Smooth muscle cell (in vitro differentiated cells): ENCODE results near the gene TBC1D32. TPM values are rescaled to one million over a fixed set of nuclear protein-coding genes. Genes with fewer than 3 reads are reported as not detected.

Experiments used
- DNase-seq: peaks from one replicate; lab custom pipeline; 2025; ENCODE audit not compliant: unreplicated experiment; lab: John Stamatoyannopoulos, UW
- H2AFZ ChIP-seq: fragments of 200-600 bp; sonication (generic); 2 replicates; pipeline ENCODE4 v1.6.0; 2016; ENCODE audit warnings: antibody characterized with exemption, low read depth, mild to moderate bottlenecking
- H3F3A ChIP-seq: fragments of 200-600 bp; sonication (generic); 2 replicates; pipeline ENCODE4 v1.6.0; 2017; ENCODE audit warnings: antibody characterized with exemption, low read depth
- H3K27ac ChIP-seq: fragments of 200-600 bp; sonication (generic); 2 replicates; pipeline ENCODE4 v1.5.1; 2016; ENCODE audit warnings: low read depth, mild to moderate bottlenecking
- H3K27me3 ChIP-seq: fragments of 200-600 bp; sonication (generic); 2 replicates; pipeline ENCODE4 v1.6.1; 2016; ENCODE audit warnings: low read depth, mild to moderate bottlenecking
- H3K36me3 ChIP-seq: fragments of 200-600 bp; sonication (generic); 2 replicates; pipeline ENCODE4 v1.5.1; 2016; ENCODE audit warnings: low read depth
- H3K4me1 ChIP-seq: fragments of 200-600 bp; sonication (generic); 2 replicates; pipeline ENCODE4 v1.5.1; 2016; ENCODE audit warnings: low read depth
- H3K4me2 ChIP-seq: fragments of 200-600 bp; sonication (generic); 2 replicates; pipeline ENCODE4 v1.6.0; 2016; ENCODE audit warnings: mild to moderate bottlenecking
- H3K4me3 ChIP-seq: fragments of 200-600 bp; sonication (generic); 2 replicates; pipeline ENCODE4 v1.5.1; 2016; ENCODE audit warnings: mild to moderate bottlenecking
- H3K79me2 ChIP-seq: fragments of 200-600 bp; sonication (generic); 2 replicates; pipeline ENCODE4 v1.6.0; 2016; ENCODE audit warnings: low read depth, mild to moderate bottlenecking
- H3K9ac ChIP-seq: fragments of 200-600 bp; sonication (generic); 2 replicates; pipeline ENCODE4 v1.6.0; 2016; ENCODE audit warnings: low read depth
- H3K9me3 ChIP-seq: fragments of 200-600 bp; sonication (generic); replicated peaks from 2 replicates; pipeline ENCODE4 v1.5.1; 2016; ENCODE audit warnings: low read depth
- H4K20me1 ChIP-seq: fragments of 200-600 bp; sonication (generic); 2 replicates; pipeline ENCODE4 v1.6.0; 2016; ENCODE audit warnings: low read depth
- CTCF ChIP-seq: fragments of 200-600 bp; sonication (generic); IDR thresholded peaks from 2 replicates; pipeline ENCODE4 v1.5.1; 2017; ENCODE audit warnings: borderline replicate concordance, mild to moderate bottlenecking, antibody characterized with exemption; ENCODE audit not compliant: insufficient read depth, poor library complexity, severe bottlenecking
- WGBS: methylation state at CpG from one replicate; pipeline ENCODE4 v1.1.7; 2016; ENCODE audit warnings: low lambda C conversion rate; 5-methylcytosine and 5-hydroxymethylcytosine counted together
- polyA plus RNA-seq: library from polyadenylated mRNA; unstranded; fragments of >200 nt; fragmentation: Nextera tagmentation; extraction: Ambion mirVana; gene quantifications from 2 replicates; pipeline ENCODE4 v1.2.1, GENCODE V29; 2016
- total RNA-seq: library from RNA; depleted of rRNA; stranded (reverse); fragments of >200 nt; gene quantifications from 2 replicates; pipeline ENCODE4 v1.2.3, GENCODE V29; 2014

The TBC1D32 gene
- total and polyA plus RNA-seq, 2 experiments from 2014 or later: 4.2 to 14.5 TPM

GRCh38 chr6:121042766-121043165 is 291.5 kb downstream of the TBC1D32 start:
- no peaks in the 10 kb centered on the region for H3K4me1 ChIP-seq
- no peaks in the 10 kb centered on the region for H3K36me3 ChIP-seq
- no peak overlapping the region for H3K27ac ChIP-seq
- TF ChIP-seq CTCF: no peak
- no peaks in the 10 kb centered on the region for H3K9me3 ChIP-seq
- H3K79me2 ChIP-seq: no peaks in the 10 kb centered on the region
- no peaks in the 10 kb centered on the region for H3F3A ChIP-seq
- H2AFZ ChIP-seq: no peak overlapping the region
- H4K20me1 ChIP-seq: no peaks in the 10 kb centered on the region
- no peak for DNase-seq
- 92% methylated on average over 13 of the region's 13 CpGs for WGBS
- H3K27me3 ChIP-seq: no peaks in the 10 kb centered on the region
- H3K9ac ChIP-seq: no peak overlapping the region
- no peak overlapping the region for H3K4me2 ChIP-seq
- no peak overlapping the region for H3K4me3 ChIP-seq

DNA sequence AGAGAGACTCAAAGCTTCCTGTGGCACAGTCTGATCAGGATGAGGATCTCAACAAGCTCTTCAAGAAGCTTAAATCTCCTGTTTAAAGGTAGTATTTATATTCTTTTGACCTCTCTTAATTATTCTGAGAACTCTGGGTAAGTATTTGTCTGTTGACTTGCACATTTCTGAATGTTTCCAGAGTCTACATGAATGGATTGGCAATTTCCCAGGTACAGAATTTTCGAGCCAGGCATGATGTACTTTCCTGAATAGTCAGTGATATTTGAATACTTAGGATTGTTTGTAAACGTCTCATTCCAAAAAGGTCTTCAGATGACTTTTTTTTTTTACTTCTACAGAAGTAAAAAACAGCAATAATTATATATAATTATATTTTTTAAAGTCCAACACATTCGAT is 293.4 kb downstream of the TBC1D32 start:
- H3K27ac ChIP-seq: no peak overlapping the region
- no peaks in the 10 kb centered on the region for H3K27me3 ChIP-seq
- TF ChIP-seq CTCF: no peak
- DNase-seq: no peak
- no peaks in the 10 kb centered on the region for H3K79me2 ChIP-seq
- H3K9ac ChIP-seq: no peak overlapping the region
- no peaks in the 10 kb centered on the region for H3K36me3 ChIP-seq
- H3F3A ChIP-seq: no peaks in the 10 kb centered on the region
- H4K20me1 ChIP-seq: no peaks in the 10 kb centered on the region
- H3K4me3 ChIP-seq: no peak overlapping the region
- H3K9me3 ChIP-seq: no peaks in the 10 kb centered on the region
- H3K4me2 ChIP-seq: no peak overlapping the region
- 82% methylated on average over 3 of the region's 3 CpGs for WGBS
- H2AFZ ChIP-seq: no peak overlapping the region
- no peaks in the 10 kb centered on the region for H3K4me1 ChIP-seq

DNA sequence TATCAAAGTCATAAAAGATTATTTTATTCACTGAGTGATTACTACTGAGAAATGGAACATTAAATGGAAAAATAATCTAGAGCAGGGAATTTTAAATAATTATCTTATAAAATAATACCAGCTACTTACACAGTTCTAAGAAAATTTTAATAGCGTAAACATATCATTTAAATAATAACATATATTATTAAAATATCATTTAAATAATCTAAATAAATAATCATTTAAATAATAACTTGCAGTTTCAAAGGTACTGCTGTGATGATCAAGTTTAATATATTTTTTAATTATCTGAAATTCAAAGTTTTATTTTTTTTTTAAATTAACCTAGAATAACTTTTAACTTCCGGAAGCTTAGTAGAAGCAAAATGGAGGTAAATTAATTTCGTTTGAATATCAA is 301.2 kb downstream of the TBC1D32 start:
- DNase-seq: no peak

More for the DNA sequence above, 301.2 kb downstream of the TBC1D32 start:
- Histone ChIP-seq H3K36me3 (no peaks in the 10 kb centered on the region), H4K20me1 (no peaks in the 10 kb centered on the region), H3K4me2 (no peak overlapping the region), H3K4me3 (no peak overlapping the region), H3K27me3 (no peaks in the 10 kb centered on the region), H3K9ac (no peak overlapping the region), H3K9me3 (no peaks in the 10 kb centered on the region), H2AFZ (no peak overlapping the region), H3K4me1 (no peaks in the 10 kb centered on the region), H3K79me2 (no peaks in the 10 kb centered on the region), H3F3A (no peaks in the 10 kb centered on the region), H3K27ac (no peak overlapping the region)
- 90% methylated on average over 3 of the region's 3 CpGs for WGBS
- no peak for TF ChIP-seq CTCF
